ENCODE data around the gene IFT74. TPM values are rescaled to one million over a fixed set of nuclear protein-coding genes. Genes with fewer than 3 reads are reported as not detected.
A peak's percentile ranks its signal among the peaks of the same experiment; 100 is the strongest.

IFT74 gene
- total RNA-seq, 2 experiments from 2014 or later, result 3.4 to 10.2 TPM

DNA sequence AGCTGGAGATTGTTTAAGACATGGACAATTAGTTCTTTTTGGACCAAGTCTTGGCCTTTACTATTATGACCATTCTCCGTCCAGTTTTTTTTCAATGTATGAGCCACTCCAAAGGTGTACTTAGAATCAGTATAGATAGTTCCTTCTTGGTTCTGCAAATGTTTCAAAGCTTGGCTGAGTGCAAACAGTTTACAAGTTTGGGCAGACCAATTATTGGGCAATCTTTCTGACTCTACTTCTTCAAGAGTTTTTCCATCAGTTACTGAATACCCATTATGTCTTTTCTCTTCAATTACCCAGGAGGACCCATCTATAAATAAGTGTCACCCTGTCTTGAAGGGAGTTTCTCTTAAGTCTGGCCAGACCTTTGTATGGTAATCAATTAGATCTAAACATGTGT, 15.5 kb downstream of the IFT74 start:
- intact Hi-C loops (cut with micrococcal nuclease; ENCODE audit: unreplicated experiment), result no loop called here
- H3K4me3 ChIP-seq (ENCODE audit: low read depth, low read length, poor library complexity, severe bottlenecking), result no peak overlapping the region
- H3K79me2 ChIP-seq (ENCODE audit: insufficient read depth, low read depth, low read length), result no peaks in the 10 kb centered on the region
- H3K27ac ChIP-seq (ENCODE audit: low read depth, low read length, poor library complexity, severe bottlenecking), result no peak overlapping the region
- ChIA-PET POLR2A (interaction anchor here (1.2 kb wide), 1 partner anchor 9 kb away, joined by 5 read pairs; no protein-coding TSS in a partner anchor), CTCF (ENCODE audit: unreplicated experiment) (no interaction called here)
- 0 out of 2 replicates have a peak, but pooled peaks cover 6% of the 10 kb centered on the region for H3K9me3 ChIP-seq (ENCODE audit: low read length)
- no TSS peak for BruUV-seq (replicated peaks)
- no peak overlapping the region for H2AFZ ChIP-seq (ENCODE audit: low read length)
- no peaks in the 10 kb centered on the region for H3K36me3 ChIP-seq (ENCODE audit: insufficient read depth, low read length)
- no peaks in the 10 kb centered on the region for H4K20me1 ChIP-seq (ENCODE audit: insufficient read depth, low read length)
- no peak overlapping the region for H3K4me2 ChIP-seq (ENCODE audit: low read length)
- DNase-seq (ENCODE audit: low spot score), result no peak
- H3K9me2 ChIP-seq (ENCODE audit: insufficient read depth, low read length), result no peaks in the 10 kb centered on the region
- TF ChIP-seq EZH2phosphoT487 (IDR thresholded peaks at IDR 0.05; ENCODE audit: borderline replicate concordance, low read depth, low read length), result no peak
- TF ChIP-seq, protein P1, sequence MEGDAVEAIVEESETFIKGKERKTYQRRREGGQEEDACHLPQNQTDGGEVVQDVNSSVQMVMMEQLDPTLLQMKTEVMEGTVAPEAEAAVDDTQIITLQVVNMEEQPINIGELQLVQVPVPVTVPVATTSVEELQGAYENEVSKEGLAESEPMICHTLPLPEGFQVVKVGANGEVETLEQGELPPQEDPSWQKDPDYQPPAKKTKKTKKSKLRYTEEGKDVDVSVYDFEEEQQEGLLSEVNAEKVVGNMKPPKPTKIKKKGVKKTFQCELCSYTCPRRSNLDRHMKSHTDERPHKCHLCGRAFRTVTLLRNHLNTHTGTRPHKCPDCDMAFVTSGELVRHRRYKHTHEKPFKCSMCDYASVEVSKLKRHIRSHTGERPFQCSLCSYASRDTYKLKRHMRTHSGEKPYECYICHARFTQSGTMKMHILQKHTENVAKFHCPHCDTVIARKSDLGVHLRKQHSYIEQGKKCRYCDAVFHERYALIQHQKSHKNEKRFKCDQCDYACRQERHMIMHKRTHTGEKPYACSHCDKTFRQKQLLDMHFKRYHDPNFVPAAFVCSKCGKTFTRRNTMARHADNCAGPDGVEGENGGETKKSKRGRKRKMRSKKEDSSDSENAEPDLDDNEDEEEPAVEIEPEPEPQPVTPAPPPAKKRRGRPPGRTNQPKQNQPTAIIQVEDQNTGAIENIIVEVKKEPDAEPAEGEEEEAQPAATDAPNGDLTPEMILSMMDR (conservative IDR thresholded peaks at IDR 0.05; ENCODE audit: low read length), result no peak
- H3K4me1 ChIP-seq (ENCODE audit: insufficient read depth, low read length, poor library complexity, severe bottlenecking), result no peaks in the 10 kb centered on the region

DNA sequence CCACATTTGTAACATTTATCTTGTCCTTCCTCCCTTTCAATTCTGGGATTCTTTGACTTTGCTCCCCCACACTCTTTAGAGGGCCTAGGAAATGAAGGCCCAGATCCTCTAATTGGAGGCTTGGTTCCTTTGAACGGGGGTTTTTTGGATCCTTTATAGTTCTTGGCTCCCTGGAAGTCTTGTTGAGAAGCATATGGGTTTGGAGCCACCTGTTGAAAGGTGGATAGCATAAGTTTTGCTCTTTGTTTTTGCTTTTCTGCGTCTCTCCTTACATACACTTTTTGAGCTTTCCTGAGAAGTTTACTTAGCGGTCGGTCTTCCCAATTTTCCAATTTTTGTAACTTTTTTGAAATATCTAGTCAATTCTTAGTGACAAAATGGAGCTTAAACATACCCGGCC, 17.8 kb downstream of the IFT74 start:
- DNase-seq (ENCODE audit: low spot score), result no peak
- Histone ChIP-seq H2AFZ (ENCODE audit: low read length) (no peak overlapping the region), H3K4me2 (ENCODE audit: low read length) (no peak overlapping the region), H4K20me1 (ENCODE audit: insufficient read depth, low read length) (no peaks in the 10 kb centered on the region), H3K27ac (ENCODE audit: low read depth, low read length, poor library complexity, severe bottlenecking) (no peak overlapping the region), H3K4me3 (ENCODE audit: low read depth, low read length, poor library complexity, severe bottlenecking) (no peak overlapping the region), H3K9me3 (ENCODE audit: low read length) (0 out of 2 replicates have a peak, but pooled peaks cover 6% of the 10 kb centered on the region), H3K79me2 (ENCODE audit: insufficient read depth, low read depth, low read length) (no peaks in the 10 kb centered on the region), H3K9me2 (ENCODE audit: insufficient read depth, low read length) (no peaks in the 10 kb centered on the region), H3K4me1 (ENCODE audit: insufficient read depth, low read length, poor library complexity, severe bottlenecking) (no peaks in the 10 kb centered on the region), H3K36me3 (ENCODE audit: insufficient read depth, low read length) (no peaks in the 10 kb centered on the region)
- ChIA-PET POLR2A (interaction anchor here (0.6 to 0.8 kb wide), 3 partner anchors 12 to 40 kb away, joined by 3 to 4 read pairs (median 3); no protein-coding TSS in a partner anchor), CTCF (ENCODE audit: unreplicated experiment) (no interaction called here)
- TF ChIP-seq, protein P1 (conservative IDR thresholded peaks at IDR 0.05; ENCODE audit: low read length), result 0 out of 2 replicates have a peak, but pooled peaks have one; percentile 11
- no peak for TF ChIP-seq EZH2phosphoT487 (IDR thresholded peaks at IDR 0.05; ENCODE audit: borderline replicate concordance, low read depth, low read length)
- intact Hi-C loops (cut with micrococcal nuclease; ENCODE audit: unreplicated experiment), result no loop called here
- BruUV-seq (replicated peaks), result no TSS peak

DNA sequence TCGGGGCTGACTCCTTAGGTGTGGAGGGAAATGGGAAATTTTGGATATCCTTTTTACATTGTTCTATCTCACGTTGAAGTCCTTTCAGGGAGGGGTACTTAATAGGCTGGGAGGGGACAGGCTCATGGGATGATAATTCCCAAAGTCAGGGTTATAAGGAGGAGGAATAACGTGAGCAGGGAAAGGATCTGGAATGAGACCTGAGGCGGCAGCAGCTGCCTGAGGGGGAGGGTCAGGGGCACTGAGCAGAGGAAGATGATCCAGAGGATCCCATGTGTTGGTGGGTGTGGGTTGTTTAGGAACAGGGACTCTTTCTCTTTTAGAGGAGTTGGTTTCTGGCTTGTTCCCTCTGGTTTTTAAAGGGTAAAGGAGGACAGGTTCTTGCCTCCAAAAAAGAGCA, 18.7 kb downstream of the IFT74 start:
- Histone ChIP-seq H4K20me1 (ENCODE audit: insufficient read depth, low read length) (no peaks in the 10 kb centered on the region), H3K9me2 (ENCODE audit: insufficient read depth, low read length) (no peaks in the 10 kb centered on the region), H3K4me1 (ENCODE audit: insufficient read depth, low read length, poor library complexity, severe bottlenecking) (no peaks in the 10 kb centered on the region), H3K4me2 (ENCODE audit: low read length) (no peak overlapping the region), H3K27ac (ENCODE audit: low read depth, low read length, poor library complexity, severe bottlenecking) (no peak overlapping the region), H2AFZ (ENCODE audit: low read length) (no peak overlapping the region), H3K36me3 (ENCODE audit: insufficient read depth, low read length) (no peaks in the 10 kb centered on the region), H3K4me3 (ENCODE audit: low read depth, low read length, poor library complexity, severe bottlenecking) (no peak overlapping the region), H3K9me3 (ENCODE audit: low read length) (0 out of 2 replicates have a peak, but pooled peaks cover 2% of the 10 kb centered on the region), H3K79me2 (ENCODE audit: insufficient read depth, low read depth, low read length) (no peaks in the 10 kb centered on the region)
- ChIA-PET POLR2A (interaction anchor here (0.6 to 0.9 kb wide), 2 partner anchors 13 kb away, joined by 3 read pairs; no protein-coding TSS in a partner anchor), CTCF (ENCODE audit: unreplicated experiment) (no interaction called here)
- TF ChIP-seq, protein P1 (conservative IDR thresholded peaks at IDR 0.05; ENCODE audit: low read length), result no peak
- no peak for TF ChIP-seq EZH2phosphoT487 (IDR thresholded peaks at IDR 0.05; ENCODE audit: borderline replicate concordance, low read depth, low read length)
- BruUV-seq (replicated peaks), result no TSS peak
- intact Hi-C loops (cut with micrococcal nuclease; ENCODE audit: unreplicated experiment), result loop anchor here (1.0 kb wide), 1 partner anchor 231 kb away; no protein-coding TSS in a partner anchor
- DNase-seq (ENCODE audit: low spot score), result no peak

Data from OCI-LY7 (cell line).